HepG2 (cell line): ENCODE results near the gene TCFL5. TPM values are rescaled to one million over a fixed set of nuclear protein-coding genes. Genes with fewer than 3 reads are reported as not detected.

ENCODE experiments used
- ARID2 ChIP-seq: sonication (generic); formaldehyde crosslinking; IDR thresholded peaks from 2 replicates; pipeline ENCODE4 v1.8.1; 2022; ENCODE audit warnings: mild to moderate bottlenecking, missing genetic modification reagents, borderline replicate concordance
- ATF3 ChIP-seq: sonication (generic); formaldehyde crosslinking; IDR thresholded peaks from 2 replicates; pipeline ENCODE4 v1.4.0; 2020; ENCODE audit warnings: missing genetic modification reagents
- CSRNP1 ChIP-seq: sonication (generic); formaldehyde crosslinking; IDR thresholded peaks from 2 replicates; pipeline ENCODE4 v1.8.1; 2023; ENCODE audit warnings: mild to moderate bottlenecking, missing genetic modification reagents
- ETV5 ChIP-seq: IDR thresholded peaks from 2 replicates; pipeline ENCODE4 v1.6.1; 2018; ENCODE audit warnings: missing biosample characterization, missing genetic modification reagents, inconsistent platforms, borderline replicate concordance
- GPN1 ChIP-seq: sonication (generic); formaldehyde crosslinking; IDR thresholded peaks from 2 replicates; pipeline ENCODE4 v1.5.1; 2020; ENCODE audit warnings: missing genetic modification reagents, borderline replicate concordance
- HHEX ChIP-seq: IDR thresholded peaks from 2 replicates; pipeline ENCODE4 v1.6.1; 2016; ENCODE audit warnings: control low read depth
- HMG20A ChIP-seq: IDR thresholded peaks from 2 replicates; pipeline ENCODE4 v1.6.1; 2016; ENCODE audit warnings: borderline replicate concordance
- MTERF4 ChIP-seq: sonication (generic); formaldehyde crosslinking; IDR thresholded peaks from 2 replicates; pipeline ENCODE4 v1.8.0; 2023; ENCODE audit warnings: mild to moderate bottlenecking, missing genetic modification reagents
- RELA ChIP-seq: sonication (generic); formaldehyde crosslinking; IDR thresholded peaks from 2 replicates; pipeline ENCODE4 v1.4.0; 2020; ENCODE audit warnings: missing genetic modification reagents
- SP4 ChIP-seq: sonication (generic); formaldehyde crosslinking; IDR thresholded peaks from 2 replicates; pipeline ENCODE4 v1.8.1; 2023; ENCODE audit warnings: mild to moderate bottlenecking, missing genetic modification reagents
- STAG1 ChIP-seq: sonication (generic); formaldehyde crosslinking; IDR thresholded peaks from 2 replicates; pipeline ENCODE4 v1.4.0; 2020; ENCODE audit warnings: missing genetic modification reagents
- TBX3 ChIP-seq: fragments of 450-650 bp; IDR thresholded peaks from 2 replicates; pipeline ENCODE4 v1.6.1; 2017; ENCODE audit warnings: antibody characterized with exemption, mild to moderate bottlenecking, inconsistent platforms, borderline replicate concordance
- TFDP1 ChIP-seq: IDR thresholded peaks from 2 replicates; pipeline ENCODE4 v1.6.1; 2016; ENCODE audit warnings: missing compliant biosample characterization, missing genetic modification reagents, borderline replicate concordance
- ZBTB25 ChIP-seq: IDR thresholded peaks from 2 replicates; pipeline ENCODE4 v1.6.1; 2018; ENCODE audit warnings: missing genetic modification reagents
- ZIK1 ChIP-seq: sonication (generic); formaldehyde crosslinking; IDR thresholded peaks from 2 replicates; pipeline ENCODE4 v1.5.0; 2020; ENCODE audit warnings: mild to moderate bottlenecking, low read depth, missing genetic modification reagents, borderline replicate concordance
- ZNF263 ChIP-seq: sonication (generic); formaldehyde crosslinking; IDR thresholded peaks from 2 replicates; pipeline ENCODE4 v1.4.0; 2020; ENCODE audit warnings: missing genetic modification reagents
- ZNF276 ChIP-seq: sonication (generic); formaldehyde crosslinking; IDR thresholded peaks from 2 replicates; pipeline ENCODE4 v1.4.0; 2020; ENCODE audit warnings: mild to moderate bottlenecking, low read depth, missing genetic modification reagents
- ZNF580 ChIP-seq: IDR thresholded peaks from 2 replicates; pipeline ENCODE4 v1.6.1; 2016; ENCODE audit warnings: low read depth, borderline replicate concordance
- ZSCAN22 ChIP-seq: sonication (generic); formaldehyde crosslinking; IDR thresholded peaks from 2 replicates; pipeline ENCODE4 v1.4.0; 2020; ENCODE audit warnings: mild to moderate bottlenecking, missing genetic modification reagents
- ZSCAN5A ChIP-seq: sonication (generic); formaldehyde crosslinking; IDR thresholded peaks from 2 replicates; pipeline ENCODE4 v1.8.0; 2022; ENCODE audit warnings: mild to moderate bottlenecking, missing genetic modification reagents, borderline replicate concordance
- polyA plus RNA-seq, 8 experiments: library from polyadenylated mRNA; depleted of rRNA in 3 of 8; stranded (reverse) in 7 of 8; unstranded in 1 of 8; fragments of >200 nt; fragmentation: Illumina TruSeq in 4 of 8; extraction: Trizol in 4 of 8; gene quantifications; 2 replicates each; pipeline versions ENCODE4 v1.2.1 to v1.2.3, GENCODE V29; 2011 to 2016; ENCODE audit warnings: low read depth in 4 of 8, missing spikeins in 1 of 8, mixed read lengths in 1 of 8; ENCODE audit not compliant: insufficient read depth in 1 of 8
- total RNA-seq, 5 experiments: library from RNA; depleted of rRNA; stranded (reverse); fragments of >200 nt; fragmentation: Illumina TruSeq; extraction: Trizol; gene quantifications; 2 replicates each; pipeline ENCODE4 v1.2.3, GENCODE V29; 2016; ENCODE audit warnings: low read depth in 1 of 5

The TCFL5 gene
- total and polyA plus RNA-seq, 2 of the 13 experiments (the other 11 are each of a cell fraction or from before 2014, with no cell fraction given) = 14.8 to 20.0 TPM

- TF ChIP-seq CSRNP1 (CRISPR knock-in tag) (peak; percentile 93), TFDP1 (peak; percentile 82), ETV5 (CRISPR knock-in tag) (peak; percentile 51; the same call in 1 of the 2 replicates), GPN1 (CRISPR knock-in tag) (no peak), ZSCAN5A (CRISPR knock-in tag) (peak; percentile 85; the same call in 1 of the 2 replicates), SP4 (CRISPR knock-in tag) (peak; percentile 59; the same call in 1 of the 2 replicates), ZNF276 (CRISPR knock-in tag) (0 out of 2 replicates have a peak, but pooled peaks have one; percentile 60), ZNF580 (CRISPR knock-in tag) (peak; percentile 45; the same call in 1 of the 2 replicates), HMG20A (no peak), ZBTB25 (CRISPR knock-in tag) (no peak), ZNF263 (CRISPR knock-in tag) (peak; percentile 61), STAG1 (CRISPR knock-in tag) (no peak), TBX3 (no peak), HHEX (no peak), ATF3 (CRISPR knock-in tag) (peak; percentile 63), ZSCAN22 (CRISPR knock-in tag) (no peak), RELA (peak; percentile 89), ARID2 (peak; percentile 95), MTERF4 (CRISPR knock-in tag) (no peak), ZIK1 (CRISPR knock-in tag) (0 out of 2 replicates have a peak, but pooled peaks have one; percentile 69)
Observed at GRCh38 chr20:62795023-62795761, 66.4 kb downstream of the TCFL5 start (continued).
